GM13976 (cell line): ENCODE results near the gene DAB2.

Source experiments
- DNase-seq: peaks from one replicate; pipeline ENCODE4 v3.0.0; 2012; ENCODE audit warnings: low spot score
- CTCF ChIP-seq: IDR thresholded peaks from 2 replicates; pipeline ENCODE4 v1.5.1; 2012; ENCODE audit warnings: borderline replicate concordance, mild to moderate bottlenecking; ENCODE audit not compliant: insufficient read depth; ENCODE audit errors: extremely low read depth, missing control alignments, control extremely low read depth
- in situ Hi-C: fragments of 300-500 bp; cut with MboI; formaldehyde crosslinking; loops from one replicate; pipeline ENCODE4 v1.12.0; 2022; ENCODE audit warnings: low sequenced_read_pairs, mixed read lengths, inconsistent platforms; ENCODE audit not compliant: unreplicated experiment

The DAB2 gene

DNA sequence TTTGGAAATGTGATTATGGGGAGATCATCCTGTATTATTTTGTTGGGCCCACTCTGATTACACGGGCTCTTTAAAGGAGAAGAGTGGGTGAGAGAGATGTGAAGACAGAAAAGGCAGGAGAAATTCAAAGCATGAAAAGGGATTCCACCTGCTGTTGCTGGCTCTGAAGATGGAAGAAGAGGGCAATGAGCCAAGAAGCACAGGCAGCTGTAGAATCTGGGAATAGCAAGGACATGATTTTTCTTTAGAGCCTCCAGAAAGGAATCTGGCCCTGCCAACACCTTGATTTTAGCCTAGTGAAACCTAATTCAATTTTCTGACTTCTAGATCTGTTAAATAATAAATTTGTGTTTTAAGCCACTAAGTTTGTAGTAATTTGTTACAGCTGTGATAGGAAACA lies 71.8 kb downstream of the DAB2 start:
- in situ Hi-C loops, result no loop called here
- no peak for TF ChIP-seq CTCF
- DNase-seq, result no peak

- in situ Hi-C loops, result no loop called here
Measured at GRCh38 chr5:39352170-39352569, 72.6 kb downstream of the DAB2 start.

GRCh38 chr5:39349484-39349883 lies 75.3 kb downstream of the DAB2 start:
- TF ChIP-seq CTCF, result no peak
- in situ Hi-C loops, result no loop called here
- DNase-seq, result no peak

More at GRCh38 chr5:39352170-39352569, 72.6 kb downstream of the DAB2 start:
- no peak for TF ChIP-seq CTCF
- no peak for DNase-seq

DNA sequence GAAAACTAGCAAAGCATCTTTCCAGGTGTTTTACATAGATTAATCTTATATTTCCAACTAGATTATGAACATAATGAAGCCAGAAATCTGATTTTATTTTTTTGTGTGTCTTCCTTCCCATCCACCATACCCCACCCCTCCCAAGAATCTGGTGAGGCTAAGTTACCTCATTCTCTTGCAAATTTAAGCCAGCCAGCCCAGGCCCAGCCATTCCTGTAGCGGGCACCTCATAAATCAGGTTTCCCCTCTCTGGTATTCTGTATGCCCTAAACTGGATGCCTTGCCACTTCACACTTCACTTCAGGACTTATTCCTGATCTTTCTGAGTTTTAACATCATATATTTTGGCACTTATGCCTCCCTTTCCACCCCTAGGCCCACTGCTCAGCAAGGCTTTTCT lies 82.3 kb downstream of the DAB2 start:
- DNase-seq, result no peak
- TF ChIP-seq CTCF, result no peak
- in situ Hi-C loops, result no loop called here

DNA sequence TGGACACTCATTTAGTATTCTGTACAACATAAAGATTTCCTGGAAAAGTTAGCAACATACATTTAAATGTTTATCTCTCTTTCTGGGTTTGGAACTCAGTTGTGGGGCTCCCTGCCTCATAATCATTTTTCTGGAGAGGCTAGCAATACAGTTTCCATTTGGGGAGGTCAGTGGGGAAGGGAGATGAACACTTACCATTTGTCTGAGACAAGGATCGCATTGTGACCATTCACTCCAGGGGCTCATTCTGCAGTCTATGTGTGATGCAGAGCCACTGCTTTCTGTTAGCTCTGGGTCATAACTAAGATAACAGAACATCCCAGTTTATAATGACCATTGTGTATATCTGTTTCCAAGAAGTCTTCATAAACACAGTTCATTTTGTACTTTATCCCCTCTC lies 82.9 kb downstream of the DAB2 start:
- no peak for TF ChIP-seq CTCF
- DNase-seq, result no peak
- in situ Hi-C loops, result no loop called here

DNA sequence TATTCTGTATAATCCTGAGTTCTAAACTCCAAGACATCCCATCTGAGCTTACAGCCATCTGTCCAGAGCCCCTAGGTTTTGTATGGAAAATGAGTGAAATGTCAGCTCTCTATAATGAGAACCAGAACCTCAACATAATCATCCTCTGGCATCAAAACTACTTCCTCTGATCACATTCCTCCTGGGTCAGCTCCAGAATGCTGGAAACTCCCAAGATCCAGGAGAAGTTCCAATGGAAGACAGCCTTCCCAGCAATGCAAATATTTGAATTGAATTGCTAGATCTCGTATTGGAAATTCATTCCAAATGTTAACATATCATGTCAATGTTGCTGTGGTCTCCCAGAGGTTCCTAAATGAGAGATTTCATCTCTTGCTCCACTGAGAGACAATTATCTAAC lies 84.3 kb downstream of the DAB2 start:
- in situ Hi-C loops, result no loop called here
- TF ChIP-seq CTCF, result no peak
- DNase-seq, result no peak
